ENCODE data around the gene PRKCH. TPM values are rescaled to one million over a fixed set of nuclear protein-coding genes. Genes with fewer than 3 reads are reported as not detected.

PRKCH gene
- total and polyA plus RNA-seq, 8 donors, result 35.2 to 48.8 (median 43.1) TPM

DNA sequence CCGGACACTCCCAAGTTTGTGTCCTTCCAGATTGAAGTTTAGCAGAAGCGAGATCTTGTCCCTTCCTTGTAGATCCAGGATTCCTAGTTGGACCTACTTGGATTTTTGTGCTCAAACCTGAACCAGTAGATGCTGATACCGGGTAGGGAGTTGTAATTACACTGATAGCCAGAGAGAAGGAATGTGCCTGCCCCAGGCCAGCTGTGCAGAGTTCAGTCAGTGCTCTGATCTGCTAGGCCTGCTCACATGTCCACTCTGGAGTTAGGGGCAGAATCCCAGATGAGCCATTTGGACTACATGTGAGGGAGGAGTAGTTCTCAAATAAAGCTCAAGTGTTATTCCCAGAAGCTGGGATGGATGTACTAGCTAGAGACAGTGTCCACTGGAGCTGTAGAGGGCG is 65.7 kb downstream of the PRKCH start:
- Histone ChIP-seq H3K4me3 (no peak overlapping the region), H3K4me1 (peaks cover 0 to 60% of the 10 kb centered on the region in 2 donors), H3K9me3 (no peaks in the 10 kb centered on the region), H3K36me3 (no peaks in the 10 kb centered on the region), H3K27me3 (no peaks in the 10 kb centered on the region), H3K27ac (peak overlapping the region in 1 of 2 donors; percentile 5)
- TF ChIP-seq, protein P1, sequence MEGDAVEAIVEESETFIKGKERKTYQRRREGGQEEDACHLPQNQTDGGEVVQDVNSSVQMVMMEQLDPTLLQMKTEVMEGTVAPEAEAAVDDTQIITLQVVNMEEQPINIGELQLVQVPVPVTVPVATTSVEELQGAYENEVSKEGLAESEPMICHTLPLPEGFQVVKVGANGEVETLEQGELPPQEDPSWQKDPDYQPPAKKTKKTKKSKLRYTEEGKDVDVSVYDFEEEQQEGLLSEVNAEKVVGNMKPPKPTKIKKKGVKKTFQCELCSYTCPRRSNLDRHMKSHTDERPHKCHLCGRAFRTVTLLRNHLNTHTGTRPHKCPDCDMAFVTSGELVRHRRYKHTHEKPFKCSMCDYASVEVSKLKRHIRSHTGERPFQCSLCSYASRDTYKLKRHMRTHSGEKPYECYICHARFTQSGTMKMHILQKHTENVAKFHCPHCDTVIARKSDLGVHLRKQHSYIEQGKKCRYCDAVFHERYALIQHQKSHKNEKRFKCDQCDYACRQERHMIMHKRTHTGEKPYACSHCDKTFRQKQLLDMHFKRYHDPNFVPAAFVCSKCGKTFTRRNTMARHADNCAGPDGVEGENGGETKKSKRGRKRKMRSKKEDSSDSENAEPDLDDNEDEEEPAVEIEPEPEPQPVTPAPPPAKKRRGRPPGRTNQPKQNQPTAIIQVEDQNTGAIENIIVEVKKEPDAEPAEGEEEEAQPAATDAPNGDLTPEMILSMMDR (IDR thresholded peaks at IDR 0.05), result no peak
- intact Hi-C loops (cut with DNase I), result no loop called here
- ATAC-seq (no peak), DNase-seq (no peak)

DNA sequence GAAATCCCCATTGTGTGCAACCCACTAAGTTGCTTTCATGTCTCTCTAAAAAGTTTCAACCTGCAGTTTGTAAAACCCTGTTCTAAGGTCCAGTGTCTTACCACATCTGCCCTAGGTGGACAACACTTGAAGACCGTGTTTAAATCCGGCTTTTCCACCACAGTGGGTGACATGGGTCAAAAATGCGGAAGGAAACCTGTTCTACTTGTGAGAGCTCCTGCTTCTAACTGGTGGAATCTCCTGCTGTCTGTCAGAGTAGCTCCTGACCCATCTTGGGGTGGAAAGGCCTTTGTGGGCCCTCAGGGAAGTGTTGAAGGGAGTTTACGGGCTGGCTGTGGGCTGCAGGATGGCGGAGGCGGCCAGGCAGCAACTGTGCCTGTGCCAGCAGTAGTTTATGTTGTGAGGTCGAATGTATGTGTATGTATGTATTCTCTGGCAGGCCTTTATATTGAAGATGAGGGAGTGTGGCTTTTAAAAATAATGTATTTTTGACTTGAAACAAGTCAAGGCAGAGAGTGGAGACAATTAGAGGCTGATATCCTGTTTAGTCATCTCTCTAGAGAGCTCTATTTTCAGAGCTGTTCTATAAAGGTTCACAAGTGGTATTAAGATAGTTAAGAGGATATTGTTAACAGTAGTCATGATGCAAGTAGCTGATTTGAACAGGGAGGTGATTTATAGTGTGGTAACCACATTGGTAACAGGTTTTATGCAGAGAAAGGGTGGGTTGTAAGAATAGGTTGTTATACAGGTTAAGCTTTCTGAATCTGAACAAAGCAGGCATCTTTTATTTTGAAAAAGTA is 67.0 kb downstream of the PRKCH start:
- ATAC-seq (peak; percentile 72), DNase-seq (no peak)
- H3K9me3 ChIP-seq, result no peaks in the 10 kb centered on the region
- intact Hi-C loops (cut with DNase I), result no loop called here
- TF ChIP-seq, protein P1 (IDR thresholded peaks at IDR 0.05), result no peak
- peaks cover 0 to 55% of the 10 kb centered on the region in 2 donors for H3K4me1 ChIP-seq
- peak overlapping the region; percentile 39 to 58 for H3K27ac ChIP-seq
- H3K36me3 ChIP-seq, result no peaks in the 10 kb centered on the region
- H3K4me3 ChIP-seq, result no peak overlapping the region
- no peaks in the 10 kb centered on the region for H3K27me3 ChIP-seq

DNA sequence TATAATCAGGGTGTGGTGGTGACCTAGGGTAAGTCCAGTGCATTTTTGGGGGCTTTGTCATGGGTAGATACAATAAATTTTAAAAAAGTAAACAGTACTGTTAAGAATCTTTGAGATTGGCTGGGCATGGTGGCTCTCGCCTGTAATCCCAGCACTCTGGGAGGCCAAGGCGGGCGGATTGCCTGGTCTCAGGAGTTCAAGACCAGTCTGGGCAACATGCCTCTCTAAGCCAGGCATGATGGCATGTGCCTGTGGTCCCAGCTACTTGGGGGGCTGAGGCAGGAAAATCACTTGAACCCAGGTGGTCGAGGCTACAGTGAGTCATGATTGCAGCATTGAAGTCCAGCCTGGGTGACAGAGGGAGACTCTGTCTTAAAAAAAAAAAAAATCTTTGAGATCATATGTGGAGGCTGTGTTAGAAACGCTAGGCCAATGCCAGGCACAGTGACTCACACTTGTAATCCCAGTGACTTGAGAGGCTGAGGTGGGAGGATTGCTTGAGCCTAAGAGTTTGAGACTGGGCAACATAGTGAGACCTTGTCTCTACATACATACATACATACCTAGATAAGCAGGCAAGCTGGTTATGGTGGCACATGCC is 67.7 kb downstream of the PRKCH start:
- no peak for DNase-seq
- H3K27ac ChIP-seq, result peak overlapping the region; percentile 39 to 58
- ATAC-seq, result peak; percentile 32
- intact Hi-C loops (cut with DNase I), result no loop called here
- peaks cover 0 to 53% of the 10 kb centered on the region in 2 donors for H3K4me1 ChIP-seq
- TF ChIP-seq, protein P1 (IDR thresholded peaks at IDR 0.05), result no peak
- H3K9me3 ChIP-seq, result no peaks in the 10 kb centered on the region
- no peaks in the 10 kb centered on the region for H3K27me3 ChIP-seq
- H3K4me3 ChIP-seq, result no peak overlapping the region
- H3K36me3 ChIP-seq, result no peaks in the 10 kb centered on the region

DNA sequence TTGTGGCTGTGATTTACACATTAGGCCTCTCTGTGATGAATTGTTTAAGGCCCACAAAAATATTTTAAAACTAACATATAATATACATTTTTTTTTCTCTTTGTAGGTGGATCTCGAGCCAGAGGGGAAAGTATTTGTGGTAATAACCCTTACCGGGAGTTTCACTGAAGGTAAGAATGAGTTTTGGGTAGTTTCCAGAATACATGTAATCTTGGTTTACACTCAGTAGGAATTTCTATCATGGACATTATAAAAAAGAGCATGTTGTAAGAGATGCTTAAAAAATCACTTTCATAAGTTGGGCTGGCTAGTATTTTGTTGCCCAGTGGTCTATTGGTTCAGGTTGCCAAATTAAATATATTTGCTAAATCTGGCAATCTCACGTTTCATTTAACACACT is 69.7 kb downstream of the PRKCH start:
- intact Hi-C loops (cut with DNase I), result no loop called here
- TF ChIP-seq, protein P1 (IDR thresholded peaks at IDR 0.05), result no peak
- H3K9me3 ChIP-seq, result no peaks in the 10 kb centered on the region
- DNase-seq (no peak), ATAC-seq (no peak)
- H3K27ac ChIP-seq, result no peak overlapping the region
- H3K4me3 ChIP-seq, result no peak overlapping the region
- no peaks in the 10 kb centered on the region for H3K27me3 ChIP-seq
- H3K36me3 ChIP-seq, result no peaks in the 10 kb centered on the region
- H3K4me1 ChIP-seq, result peaks cover 0 to 42% of the 10 kb centered on the region in 2 donors

DNA sequence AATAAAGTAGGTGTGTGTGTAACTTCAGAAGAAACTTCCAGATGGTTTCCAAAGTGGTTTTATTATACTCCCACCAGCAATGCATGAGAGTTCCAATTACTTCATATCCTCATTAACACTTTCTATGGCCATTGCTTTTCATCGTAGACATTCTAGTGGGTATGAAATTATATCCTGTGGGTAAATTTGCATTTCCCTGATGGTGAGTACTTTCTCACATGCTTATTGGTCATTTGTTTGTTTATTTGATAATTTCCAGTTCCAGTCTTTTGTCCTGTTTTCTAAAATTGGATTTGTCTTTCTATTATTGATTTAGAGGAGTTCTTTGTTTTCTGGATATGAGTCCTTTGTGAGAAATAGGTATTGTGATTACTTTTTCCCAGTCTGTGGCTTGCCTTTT is 70.9 kb downstream of the PRKCH start:
- Histone ChIP-seq H3K27me3 (no peaks in the 10 kb centered on the region), H3K4me3 (no peak overlapping the region), H3K27ac (no peak overlapping the region), H3K9me3 (no peaks in the 10 kb centered on the region), H3K4me1 (peaks cover 0 to 36% of the 10 kb centered on the region in 2 donors), H3K36me3 (no peaks in the 10 kb centered on the region)
- ATAC-seq (no peak), DNase-seq (no peak)
- TF ChIP-seq, protein P1 (IDR thresholded peaks at IDR 0.05), result no peak
- intact Hi-C loops (cut with DNase I), result no loop called here
